GM21515 (cell line): ENCODE results near the gene SLC5A4.

Experiments used
- ATAC-seq: cut with Tn5 transposase; IDR thresholded peaks from one replicate; pipeline ENCODE4 v1.9.1; 2021; ENCODE audit not compliant: unreplicated experiment

The SLC5A4 gene

GRCh38 chr22:32233091-32233490, 22.1 kb downstream of the SLC5A4 start:
- no peak for ATAC-seq

DNA sequence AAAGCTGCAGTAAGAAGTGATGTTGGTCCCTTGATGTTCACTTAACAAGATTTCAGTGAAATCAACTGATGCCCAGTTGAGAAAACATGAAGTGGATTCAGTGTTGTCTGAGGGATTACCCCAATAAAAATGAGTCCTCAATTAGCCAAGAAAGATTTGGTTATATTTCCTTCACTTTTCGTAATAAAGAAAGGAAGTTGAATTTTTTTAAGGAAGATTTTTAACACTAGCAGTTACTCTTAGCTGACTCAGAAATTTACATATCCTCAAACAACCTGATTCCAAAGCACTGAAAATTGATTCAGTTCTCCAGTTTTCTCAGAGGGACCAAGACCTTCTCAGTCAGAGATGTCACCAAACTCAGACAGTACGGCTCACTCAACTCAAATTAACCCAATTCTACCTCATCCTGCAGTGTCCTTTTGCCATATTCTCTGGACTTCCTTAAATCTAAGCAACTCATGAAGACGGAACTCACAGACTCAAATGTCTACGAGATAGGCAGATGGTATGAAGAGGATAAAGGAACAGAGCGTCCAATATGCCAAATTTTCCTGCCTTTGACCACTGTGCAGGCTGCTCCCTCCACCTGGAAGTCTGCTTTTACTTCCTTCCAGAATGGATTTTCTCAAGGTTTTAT, 22.8 kb downstream of the SLC5A4 start:
- no peak for ATAC-seq

GRCh38 chr22:32226326-32227104, 28.6 kb downstream of the SLC5A4 start:
- no peak for ATAC-seq

GRCh38 chr22:32222991-32223390, 32.2 kb downstream of the SLC5A4 start:
- ATAC-seq: no peak

DNA sequence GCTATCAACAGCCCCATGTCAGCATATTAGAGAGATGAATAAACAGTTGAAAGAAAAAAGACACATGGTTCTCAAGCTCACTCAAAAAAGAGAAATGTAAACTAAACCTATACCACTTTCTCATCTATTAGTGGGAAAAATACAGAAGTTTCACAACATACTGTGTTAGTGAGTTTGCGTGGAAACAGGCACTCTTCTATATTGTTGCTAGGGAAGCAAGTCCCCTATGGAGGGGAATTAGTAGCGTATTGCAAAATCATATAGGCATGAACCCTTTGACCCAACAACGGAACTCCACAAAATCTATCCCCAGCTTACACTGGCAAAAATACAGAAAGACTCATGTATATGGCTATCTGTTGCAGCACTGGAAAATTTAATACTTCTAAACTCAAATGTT, 36.1 kb downstream of the SLC5A4 start:
- no peak for ATAC-seq

DNA sequence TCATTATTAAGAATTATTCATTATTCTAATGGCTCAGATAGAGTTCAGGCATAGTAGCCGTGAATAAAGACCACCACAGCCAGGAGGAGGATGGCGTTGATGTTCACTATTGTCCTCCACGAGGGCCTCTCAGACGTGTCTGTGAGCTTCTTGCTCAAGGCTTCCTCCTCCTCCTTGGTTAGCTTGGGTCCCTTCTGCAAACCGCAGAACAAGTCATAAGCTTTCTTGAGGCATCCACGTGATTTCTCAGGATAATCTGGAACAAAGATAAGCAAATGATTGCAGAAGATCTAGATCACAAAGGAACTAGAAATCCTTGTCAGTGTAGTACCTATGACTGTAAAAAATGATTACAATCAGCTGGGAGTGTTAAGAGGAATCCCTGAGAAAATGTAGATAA, 36.7 kb downstream of the SLC5A4 start:
- ATAC-seq: no peak

DNA sequence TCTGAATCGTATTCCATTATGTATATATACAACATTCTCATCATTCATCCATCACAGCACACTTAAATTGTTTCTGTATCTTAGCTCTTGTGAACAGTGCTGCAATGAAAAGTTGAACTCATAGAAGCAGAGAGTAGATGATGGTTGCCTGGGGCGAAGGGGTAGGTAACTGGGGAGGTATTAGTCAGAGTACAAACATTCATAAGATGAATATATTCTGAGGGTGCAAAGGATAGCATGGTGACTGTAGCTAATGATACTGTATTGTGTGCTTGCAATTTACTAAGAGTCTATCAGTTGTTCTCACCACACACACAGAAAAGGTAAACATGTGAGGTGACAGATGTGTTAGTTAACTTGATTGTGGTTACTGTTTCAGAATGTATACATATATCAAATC, 37.7 kb downstream of the SLC5A4 start:
- ATAC-seq: no peak

GRCh38 chr22:32216911-32217310, 38.2 kb downstream of the SLC5A4 start:
- ATAC-seq: no peak

DNA sequence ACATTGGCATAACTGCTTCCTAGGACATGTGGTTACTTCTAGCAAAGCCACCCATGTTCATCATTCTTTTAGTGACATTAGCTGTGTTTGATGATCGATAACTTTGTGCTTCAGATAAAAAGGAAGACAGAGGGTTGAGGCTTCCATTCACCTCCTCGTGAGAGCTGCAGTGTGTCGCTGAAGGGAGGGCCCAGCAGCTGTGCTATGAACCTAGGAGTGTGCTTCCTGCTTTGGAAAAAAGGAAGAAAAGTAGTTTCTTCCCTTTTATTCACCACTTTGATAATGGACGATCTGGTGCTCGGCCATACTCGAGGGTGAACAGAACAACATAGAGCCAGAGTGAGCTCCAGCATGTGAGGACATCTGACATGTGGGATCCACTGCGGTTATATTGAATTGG, 44.1 kb downstream of the SLC5A4 start:
- ATAC-seq: no peak

- ATAC-seq: no peak
Observed at GRCh38 chr22:32208681-32209080, 46.5 kb downstream of the SLC5A4 start.

GRCh38 chr22:32207971-32208480, 47.1 kb downstream of the SLC5A4 start:
- no peak for ATAC-seq

DNA sequence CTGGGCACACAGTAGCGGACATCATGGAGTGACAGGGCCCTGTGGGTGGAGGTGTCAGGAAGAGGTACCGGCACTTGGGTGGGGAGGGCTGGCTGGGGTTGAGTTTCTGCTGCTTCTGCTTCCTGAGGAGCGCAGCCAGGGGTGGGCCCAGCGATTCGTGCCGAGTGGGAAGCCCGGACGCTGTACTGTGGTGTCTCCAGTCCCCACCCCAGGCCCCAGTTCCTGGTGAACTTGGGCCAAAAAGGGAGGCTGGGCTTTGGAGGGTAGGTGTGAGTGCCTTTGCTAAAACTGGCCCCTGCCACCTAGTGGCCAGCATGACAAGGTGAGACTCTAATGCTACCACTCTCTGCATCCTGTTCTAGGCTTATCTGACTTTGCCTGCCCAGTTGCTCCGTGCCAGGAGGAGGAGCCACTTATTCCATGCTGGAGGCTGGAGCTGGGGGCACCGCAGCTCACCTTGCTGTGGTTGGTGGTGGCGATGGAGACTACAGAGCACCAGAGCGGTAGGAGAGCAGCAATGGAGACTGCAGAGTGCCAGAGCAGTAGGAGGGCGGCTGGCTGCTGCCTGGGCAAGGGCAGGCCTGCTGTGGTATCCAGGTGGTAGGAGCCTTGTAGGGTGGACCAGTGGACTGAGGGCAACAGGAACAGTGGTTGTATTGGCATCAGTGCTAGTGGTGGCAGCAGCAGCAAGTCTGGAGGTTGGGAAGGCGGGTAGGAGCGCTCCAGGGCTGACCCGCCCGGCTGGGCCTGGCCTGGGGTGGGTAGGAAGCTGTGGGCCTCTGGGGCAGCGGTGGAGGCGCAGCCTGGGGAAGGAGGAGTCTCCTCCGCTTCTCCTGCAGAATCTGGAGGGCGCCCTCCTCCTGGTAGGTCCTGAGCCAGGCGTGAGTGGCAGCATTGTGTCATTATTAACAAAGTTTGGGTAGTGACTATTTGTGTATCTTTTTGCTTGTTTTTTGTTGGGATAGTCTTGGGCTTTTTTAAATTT, 48.1 kb downstream of the SLC5A4 start:
- ATAC-seq: no peak

DNA sequence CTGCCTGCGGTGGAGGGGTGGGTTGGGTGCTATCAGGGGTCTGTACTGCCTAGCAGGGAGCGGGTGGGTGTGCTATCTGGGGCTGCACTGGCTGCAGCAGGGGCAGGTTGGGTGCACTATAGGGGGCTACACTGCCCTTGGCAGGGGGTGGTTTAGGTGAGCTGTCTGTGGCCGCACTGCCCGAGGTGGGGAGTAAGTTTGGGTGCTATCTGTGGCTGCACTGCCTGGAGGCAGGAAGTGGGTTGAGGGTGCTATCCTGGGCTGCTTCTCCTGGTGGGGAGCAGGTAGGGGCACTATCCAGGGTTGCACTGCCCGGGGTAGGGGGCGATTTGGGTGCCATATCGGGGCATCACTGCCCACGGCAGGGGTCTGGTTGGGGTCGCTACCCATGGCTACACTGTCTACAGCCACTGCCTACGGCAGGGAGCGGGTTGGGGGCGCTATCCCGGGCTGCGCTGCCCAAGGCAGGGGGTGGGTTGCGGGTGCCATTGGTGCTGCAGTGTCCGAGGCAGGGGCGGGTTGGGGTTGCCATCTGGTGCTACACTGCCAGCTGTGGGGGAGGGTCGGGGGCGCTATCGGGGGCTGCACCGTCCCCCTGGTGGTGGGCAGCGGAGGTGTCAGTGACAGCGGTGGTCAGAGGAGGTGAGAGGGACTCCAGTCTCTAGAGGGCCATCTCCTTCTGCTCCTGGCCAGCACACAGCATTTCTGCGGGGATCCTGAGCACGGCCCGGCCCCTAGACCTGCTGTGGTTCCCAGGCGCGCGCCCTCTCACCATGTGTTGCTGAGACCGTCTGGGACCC, 49.0 kb downstream of the SLC5A4 start:
- no peak for ATAC-seq

GRCh38 chr22:32204856-32205722, 50.1 kb downstream of the SLC5A4 start, which contains the start of gene RFPL2:
RFPL2 (minus strand) TSS chr22:32205073; CDS start chr22:32202451, 2,622 bp downstream.
- ATAC-seq: no peak

DNA sequence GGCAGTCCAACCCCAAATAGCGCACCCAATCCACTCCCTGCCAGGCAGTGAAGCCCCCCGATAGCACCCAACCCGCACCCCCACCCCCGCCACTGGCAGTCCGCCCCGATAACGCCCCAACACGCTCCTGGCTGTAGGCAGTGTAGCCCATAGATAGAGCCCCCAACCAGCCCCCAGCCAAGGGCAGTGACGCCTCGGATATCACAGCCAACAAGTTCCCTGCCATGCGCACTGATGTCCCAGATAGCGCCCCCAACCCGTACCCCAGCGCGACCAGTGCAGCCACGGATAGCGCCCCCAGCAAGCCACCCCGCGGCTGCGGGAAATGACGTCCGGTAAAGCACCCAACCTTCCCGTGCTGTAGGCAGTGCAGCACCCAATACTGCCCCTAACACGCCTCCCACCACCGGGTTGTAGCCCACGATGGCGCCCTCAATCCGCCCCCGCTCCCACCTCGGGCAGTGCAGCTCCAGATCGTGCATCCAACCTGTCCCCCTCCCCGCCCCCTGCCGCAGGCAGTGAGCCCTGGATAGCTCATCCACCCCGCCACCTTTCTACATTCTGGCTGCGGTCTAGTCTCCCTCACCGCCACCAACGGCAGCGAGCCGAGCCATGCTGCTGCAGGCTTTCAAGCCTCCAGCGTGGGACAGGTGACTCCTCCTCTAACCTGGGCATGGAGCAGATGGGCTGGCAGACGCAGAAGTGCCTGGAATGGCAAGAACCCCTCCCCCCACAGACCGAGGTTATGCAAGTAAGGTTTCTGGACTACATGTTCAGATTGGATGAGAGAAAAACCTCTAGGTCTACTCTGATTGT, 50.9 kb downstream of the SLC5A4 start:
- no peak for ATAC-seq

DNA sequence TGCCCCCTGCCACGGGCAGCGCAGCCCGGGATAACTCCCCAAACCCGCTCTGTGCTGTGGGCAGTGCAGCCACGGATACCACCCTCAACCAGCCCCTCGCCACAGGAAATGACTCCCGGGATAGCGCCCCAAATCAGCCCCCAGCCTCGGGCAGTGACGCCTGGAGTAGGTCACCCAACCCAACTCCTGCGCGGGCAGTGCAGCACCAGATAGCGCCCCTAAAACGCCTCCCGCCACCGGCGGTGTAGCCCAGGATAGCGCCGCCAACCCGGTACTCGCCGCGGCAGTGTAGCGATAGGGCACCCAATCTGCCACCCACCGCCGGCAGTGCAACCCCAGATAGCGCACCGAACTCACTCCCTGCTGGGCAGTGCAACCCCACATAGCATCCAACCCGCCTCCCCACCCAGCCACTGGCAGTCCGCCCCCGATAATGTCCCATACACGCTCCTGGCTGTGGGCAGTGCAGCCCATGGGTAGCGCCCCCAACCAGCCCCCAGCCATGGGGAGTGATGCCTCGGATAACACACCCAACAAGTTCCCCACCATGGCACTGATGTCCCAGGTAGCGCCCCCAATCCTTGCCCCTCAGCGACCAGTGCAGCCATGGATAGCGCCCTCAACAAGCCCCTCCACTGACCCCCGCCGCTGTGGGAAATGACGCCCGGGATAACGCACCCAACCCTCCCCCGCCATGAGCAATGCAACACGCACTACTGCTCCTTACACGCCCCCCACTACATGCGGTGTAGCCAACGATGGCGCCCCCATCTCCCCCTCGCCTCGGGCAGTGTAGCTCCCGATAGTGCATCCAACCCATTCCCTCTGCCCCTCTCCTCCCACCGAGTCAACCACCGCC, 51.7 kb downstream of the SLC5A4 start:
- ATAC-seq: no peak

- no peak for ATAC-seq
Observed at GRCh38 chr22:32202539-32203180, 52.5 kb downstream of the SLC5A4 start.
